ENCODE measurements around the gene LPP. TPM values are rescaled to one million over a fixed set of nuclear protein-coding genes. Genes with fewer than 3 reads are reported as not detected.

LPP gene
- total and polyA plus RNA-seq, 2 of the 4 experiments (the other 2 are of a cell fraction) = 16.0 to 130 TPM

GRCh38 chr3:188453431-188454384 is 299.8 kb downstream of the LPP start:
- Histone ChIP-seq H3K9ac (ENCODE audit: low read depth, low read length) (no peak overlapping the region), H2AK9ac (replicated peaks; ENCODE audit: low read depth, low read length, poor library complexity) (no peak overlapping the region), H3K18ac (ENCODE audit: low read depth, low read length) (no peak overlapping the region), H3K56ac (ENCODE audit: extremely low read depth, insufficient read depth, low read length) (no peak overlapping the region), H4K20me1 (ENCODE audit: insufficient read depth, low read length) (peaks cover 43% of the 10 kb centered on the region; the same call in 1 of the 2 replicates), H3K14ac (replicated peaks; ENCODE audit: low read depth, low read length) (0 out of 2 replicates have a peak overlapping the region, but pooled peaks have one; percentile 24), H2BK15ac (ENCODE audit: low read depth, low read length) (no peak overlapping the region), H3K4me1 (ENCODE audit: control insufficient read depth, insufficient read depth, low read length) (no peaks in the 10 kb centered on the region; the same call in 1 of the 2 replicates), H2AFZ (replicated peaks; ENCODE audit: low read length, poor library complexity) (no peak overlapping the region), H3K9me3 (ENCODE audit: control insufficient read depth, insufficient read depth, low read length) (no peaks in the 10 kb centered on the region), H2AK5ac (ENCODE audit: low read depth, low read length) (0 out of 2 replicates have a peak overlapping the region, but pooled peaks have one; percentile 42), H3K36me3 (ENCODE audit: control insufficient read depth, insufficient read depth, low read length) (peaks cover 2% of the 10 kb centered on the region), H4K8ac (ENCODE audit: low read depth in 2 of 2, low read length in 2 of 2) (no peak overlapping the region), H4K5ac (ENCODE audit: low read depth, low read length) (no peak overlapping the region), H3K27ac (ENCODE audit: insufficient read depth, low read length) (no peak overlapping the region), H4K91ac (ENCODE audit: insufficient read depth, low read depth, low read length) (no peak overlapping the region), H3K4me3 (ENCODE audit: insufficient read depth, low read depth, low read length) (no peak overlapping the region), H2BK5ac (ENCODE audit: low read depth, low read length, poor library complexity, severe bottlenecking) (no peak overlapping the region), H3K9me1 (ENCODE audit: insufficient read depth, low read length) (peaks cover 6% of the 10 kb centered on the region; the same call in 1 of the 2 replicates), H3K27me3 (ENCODE audit: control insufficient read depth, insufficient read depth, low read length) (no peaks in the 10 kb centered on the region), H3K4me2 (ENCODE audit: low read depth, low read length) (no peak overlapping the region), H3K79me1 (ENCODE audit: low read depth in 1 of 2, low read length in 2 of 2) (peaks cover 48 to 76% of the 10 kb centered on the region in 2 experiments), H2BK20ac (ENCODE audit: low read depth, low read length) (no peak overlapping the region), H3K4ac (ENCODE audit: low read depth, low read length) (no peak overlapping the region; the same call in 1 of the 2 replicates), H2BK120ac (ENCODE audit: low read depth, low read length) (no peak overlapping the region), H3K23ac (ENCODE audit: low read depth, low read length) (peak overlapping the region; percentile 63; the same call in 1 of the 2 replicates)
- no TSS peak for BruUV-seq (replicated peaks)
- DNase-seq (no peak), ATAC-seq (ENCODE audit: low read depth) (no peak)
- ChIA-PET POLR2A (ENCODE audit: unreplicated experiment) (no interaction called here), CTCF (no interaction called here)
- TF ChIP-seq CTCF (conservative IDR thresholded peaks at IDR 0.05; ENCODE audit: low read depth, low read length) (no peak), RFX5 (IDR thresholded peaks at IDR 0.05; ENCODE audit: low read depth, low read length) (no peak), BHLHE40 (IDR thresholded peaks at IDR 0.05; ENCODE audit: low read depth, low read length) (no peak), USF2 (IDR thresholded peaks at IDR 0.05; ENCODE audit: low read depth, low read length) (no peak), RAD21 (IDR thresholded peaks at IDR 0.05; ENCODE audit: low read length) (no peak), NFE2L2 (IDR thresholded peaks at IDR 0.05; ENCODE audit: low read depth, low read length) (no peak), SMC3 (IDR thresholded peaks at IDR 0.05; ENCODE audit: low read depth, low read length) (no peak), MAFK (IDR thresholded peaks at IDR 0.05; ENCODE audit: low read depth, low read length) (no peak), MXI1 (IDR thresholded peaks at IDR 0.05; ENCODE audit: borderline replicate concordance, low read depth, low read length) (no peak), POLR2A (IDR thresholded peaks at IDR 0.05; ENCODE audit: low read depth, low read length) (no peak), CHD1 (IDR thresholded peaks at IDR 0.05; ENCODE audit: low read depth, low read length) (no peak), MAZ (IDR thresholded peaks at IDR 0.05; ENCODE audit: borderline replicate concordance, low read depth, low read length) (no peak), RCOR1 (IDR thresholded peaks at IDR 0.05; ENCODE audit: insufficient replicate concordance, low read length) (no peak), FOS (IDR thresholded peaks at IDR 0.05; ENCODE audit: low read depth, low read length) (no peak), CEBPB (IDR thresholded peaks at IDR 0.05; ENCODE audit: low read depth, low read length) (no peak)
- intact Hi-C loops (cut with micrococcal nuclease) = no loop called here
- in situ Hi-C loops (cut with MboI; ENCODE audit: low sequenced_read_pairs) = loop anchor here (25.0 kb wide), 1 partner anchor 684 kb away; no protein-coding TSS in a partner anchor
- dilution Hi-C loops (cut with HindIII; ENCODE audit: low sequenced_read_pairs, unreplicated experiment) = no loop called here
- 91% methylated on average over 4 of the region's 6 CpGs; no CpG with 5 or more reads in 1 of the 2 experiments for WGBS, 2 experiments (ENCODE audit: extremely low coverage in 2 of 2, insufficient read length in 1 of 2)
